Prostate gland (tissue), 2 donors: ENCODE measurements around the gene CCDC195. TPM values are rescaled to one million over a fixed set of nuclear protein-coding genes. Genes with fewer than 3 reads are reported as not detected.

Experiments used
- DNase-seq: peaks from one replicate; pipeline ENCODE4 v3.0.0-alpha.2; 2019; ENCODE audit warnings: low spot score
- H3K27ac ChIP-seq, 2 donors: fragments of 200-600 bp; sonication (generic); 2 replicates each; pipeline ENCODE4 v1.5.1; 2017 to 2019
- H3K27me3 ChIP-seq: fragments of 200-600 bp; sonication (generic); replicated peaks from 2 replicates; pipeline ENCODE4 v1.5.1; 2019; ENCODE audit not compliant: insufficient read depth
- H3K36me3 ChIP-seq, 2 donors: fragments of 200-600 bp; sonication (generic); 1 replicate in 1 of 2; 2 replicates in 1 of 2; pipeline versions ENCODE4 v1.5.1 to v1.8.1; 2017 to 2019
- H3K4me1 ChIP-seq: fragments of 200-600 bp; sonication (generic); replicated peaks from 2 replicates; pipeline ENCODE4 v1.5.1; 2019
- H3K4me3 ChIP-seq, 2 donors: fragments of 200-600 bp; sonication (generic); 2 replicates each; pipeline ENCODE4 v1.5.1; 2017 to 2019
- H3K9me3 ChIP-seq: fragments of 200-600 bp; sonication (generic); 2 replicates; pipeline ENCODE4 v1.5.1; 2017
- POLR2A ChIP-seq: fragments of 450-650 bp; IDR thresholded peaks from one replicate; pipeline ENCODE4 v1.6.1; 2016; ENCODE audit warnings: antibody characterized with exemption, mild to moderate bottlenecking
- POLR2AphosphoS5 ChIP-seq: sonication (generic); formaldehyde crosslinking; IDR thresholded peaks from one replicate; pipeline ENCODE4 v1.6.1; 2017; ENCODE audit warnings: antibody characterized with exemption
- WGBS: methylation state at CpG from one replicate; pipeline ENCODE4 v1.1.5; 2018; 5-methylcytosine and 5-hydroxymethylcytosine counted together
- intact Hi-C: fragments of 100-400 bp; cut with DNase I; formaldehyde crosslinking; loops from one replicate; pipeline ENCODE4 v1.14.2; 2022
- total RNA-seq, 2 donors: library from RNA; depleted of rRNA; stranded (reverse); fragments of >200 nt; gene quantifications; one replicate each; pipeline ENCODE4 v1.1.0, GENCODE V29; 2016
- TF ChIP-seq, protein P1 (sequence below), 4 experiments: fragments of 200-600 bp in 2 of 4; fragments of 450-650 bp in 2 of 4; sonication (generic) in 2 of 4; IDR thresholded peaks; 1 replicate in 3 of 4; 2 replicates in 1 of 4; pipeline ENCODE4 v1.5.1; 2016 to 2019; ENCODE audit warnings: antibody characterized with exemption in 4 of 4, mild to moderate bottlenecking in 2 of 4, moderate library complexity in 2 of 4

The CCDC195 gene
- total RNA-seq, 2 donors from 2014 or later = not detected

DNA sequence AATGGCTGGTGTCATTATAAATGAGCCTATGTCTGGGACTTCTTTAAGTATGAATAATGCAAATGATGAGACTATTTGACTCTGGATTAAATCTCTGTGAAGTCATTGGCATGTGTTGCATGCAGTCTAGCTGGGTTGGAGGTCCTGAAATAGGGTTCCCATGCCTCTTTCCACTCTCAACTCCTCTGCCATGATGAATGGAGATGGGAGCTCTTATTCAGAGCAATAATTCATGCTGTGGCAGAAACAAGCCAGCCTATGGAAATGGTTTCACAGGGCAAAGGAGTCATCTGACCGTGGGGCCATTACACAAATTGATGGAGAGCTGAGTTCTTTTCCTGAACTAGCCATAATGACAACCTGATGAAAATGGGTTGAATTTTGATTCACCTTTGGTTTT, 15.5 kb upstream of the CCDC195 start:
- no peak for DNase-seq
- Histone ChIP-seq H3K4me1 (no peaks in the 10 kb centered on the region), H3K36me3 (no peaks in the 10 kb centered on the region), H3K9me3 (no peaks in the 10 kb centered on the region), H3K4me3 (no peak overlapping the region), H3K27ac (no peak overlapping the region), H3K27me3 (no peaks in the 10 kb centered on the region)
- intact Hi-C loops = no loop called here
- TF ChIP-seq, protein P1, sequence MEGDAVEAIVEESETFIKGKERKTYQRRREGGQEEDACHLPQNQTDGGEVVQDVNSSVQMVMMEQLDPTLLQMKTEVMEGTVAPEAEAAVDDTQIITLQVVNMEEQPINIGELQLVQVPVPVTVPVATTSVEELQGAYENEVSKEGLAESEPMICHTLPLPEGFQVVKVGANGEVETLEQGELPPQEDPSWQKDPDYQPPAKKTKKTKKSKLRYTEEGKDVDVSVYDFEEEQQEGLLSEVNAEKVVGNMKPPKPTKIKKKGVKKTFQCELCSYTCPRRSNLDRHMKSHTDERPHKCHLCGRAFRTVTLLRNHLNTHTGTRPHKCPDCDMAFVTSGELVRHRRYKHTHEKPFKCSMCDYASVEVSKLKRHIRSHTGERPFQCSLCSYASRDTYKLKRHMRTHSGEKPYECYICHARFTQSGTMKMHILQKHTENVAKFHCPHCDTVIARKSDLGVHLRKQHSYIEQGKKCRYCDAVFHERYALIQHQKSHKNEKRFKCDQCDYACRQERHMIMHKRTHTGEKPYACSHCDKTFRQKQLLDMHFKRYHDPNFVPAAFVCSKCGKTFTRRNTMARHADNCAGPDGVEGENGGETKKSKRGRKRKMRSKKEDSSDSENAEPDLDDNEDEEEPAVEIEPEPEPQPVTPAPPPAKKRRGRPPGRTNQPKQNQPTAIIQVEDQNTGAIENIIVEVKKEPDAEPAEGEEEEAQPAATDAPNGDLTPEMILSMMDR (IDR thresholded peaks at IDR 0.05) = no peak
- TF ChIP-seq POLR2A = no peak
- TF ChIP-seq POLR2AphosphoS5 = no peak
- 68% methylated on average over 1 of the region's 1 CpG for WGBS

DNA sequence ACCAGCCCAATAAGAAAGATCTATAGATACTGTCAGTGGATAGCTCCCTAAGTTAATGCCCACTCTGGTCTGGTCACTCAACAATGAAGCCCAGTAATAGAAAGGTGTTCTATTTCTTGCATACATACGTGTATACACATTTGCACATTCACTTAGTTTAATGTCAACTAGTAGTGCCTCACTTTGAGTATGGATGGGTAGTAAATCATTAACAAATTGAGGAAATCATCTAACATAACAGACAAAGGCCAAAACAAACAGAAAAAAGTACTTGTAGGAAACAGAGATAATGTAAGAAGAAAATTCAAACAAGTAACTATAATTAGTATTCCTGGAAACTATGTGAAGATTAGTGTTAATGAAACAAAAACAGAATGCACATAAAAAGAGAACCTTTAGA, 13.3 kb upstream of the CCDC195 start:
- WGBS = 81% methylated on average over 1 of the region's 1 CpG
- TF ChIP-seq, protein P1 (IDR thresholded peaks at IDR 0.05) = no peak
- no peak for TF ChIP-seq POLR2A
- no peak for TF ChIP-seq POLR2AphosphoS5
- no peaks in the 10 kb centered on the region for H3K4me1 ChIP-seq
- no peaks in the 10 kb centered on the region for H3K36me3 ChIP-seq
- no peak overlapping the region for H3K4me3 ChIP-seq
- no peak for DNase-seq
- no peaks in the 10 kb centered on the region for H3K27me3 ChIP-seq
- H3K9me3 ChIP-seq = no peaks in the 10 kb centered on the region
- H3K27ac ChIP-seq = no peak overlapping the region
- intact Hi-C loops = no loop called here

DNA sequence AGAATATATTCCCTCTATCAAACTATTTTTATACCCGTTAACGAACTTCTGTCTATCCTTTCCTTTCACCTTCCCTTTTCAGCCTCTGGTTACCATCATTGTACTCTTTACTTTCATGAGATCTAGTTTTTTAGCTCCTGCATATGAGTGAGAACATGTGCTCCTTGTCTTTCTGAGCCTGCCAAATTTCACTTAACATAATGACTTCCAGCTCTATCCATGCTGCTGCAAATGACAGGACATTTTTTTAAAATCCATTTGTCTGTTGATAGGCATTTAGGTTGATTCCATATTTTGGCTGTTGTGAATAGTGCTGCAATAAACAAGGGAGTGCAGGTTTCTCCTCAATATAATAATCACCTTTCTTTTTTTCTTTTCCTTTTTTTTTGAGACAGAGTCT, 8.2 kb upstream of the CCDC195 start:
- DNase-seq = no peak
- Histone ChIP-seq H3K4me3 (no peak overlapping the region), H3K4me1 (no peaks in the 10 kb centered on the region), H3K9me3 (no peaks in the 10 kb centered on the region), H3K27ac (no peak overlapping the region), H3K36me3 (no peaks in the 10 kb centered on the region), H3K27me3 (no peaks in the 10 kb centered on the region)
- WGBS = 98% methylated on average over 2 of the region's 2 CpGs
- intact Hi-C loops = no loop called here
- TF ChIP-seq POLR2AphosphoS5 (no peak), POLR2A (no peak)
- TF ChIP-seq, protein P1 (IDR thresholded peaks at IDR 0.05) = no peak

DNA sequence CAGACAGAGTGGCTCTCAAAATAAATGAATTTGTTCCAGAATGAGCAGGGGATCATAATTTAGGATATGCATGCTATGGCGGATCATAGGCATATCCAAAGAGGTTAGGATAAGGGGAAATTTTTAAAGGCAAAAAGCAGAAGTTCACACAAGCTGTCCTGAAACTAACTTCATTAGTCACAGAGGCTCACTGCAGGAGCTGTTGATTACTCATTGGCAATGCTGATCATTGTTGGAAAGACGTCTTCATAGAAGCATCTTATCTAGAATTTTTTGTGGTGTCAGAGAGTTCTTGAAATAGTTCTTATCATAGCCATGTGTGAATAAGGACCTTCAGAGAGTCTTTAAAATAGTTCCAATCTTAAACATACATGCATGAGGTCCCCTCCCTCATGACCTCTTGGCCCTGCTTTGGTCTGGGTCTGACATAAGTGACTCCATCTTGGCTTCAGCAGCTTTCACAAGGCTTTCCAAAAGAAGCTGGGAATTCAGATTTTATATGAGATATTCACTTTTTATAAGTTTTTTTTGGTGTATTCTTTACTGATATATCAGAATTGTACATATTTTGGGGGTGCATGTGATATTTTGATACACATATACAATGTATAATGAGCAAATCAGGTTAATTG, 7.5 kb upstream of the CCDC195 start:
- Histone ChIP-seq H3K27ac (no peak overlapping the region), H3K36me3 (no peaks in the 10 kb centered on the region), H3K4me1 (no peaks in the 10 kb centered on the region), H3K9me3 (no peaks in the 10 kb centered on the region), H3K27me3 (no peaks in the 10 kb centered on the region), H3K4me3 (no peak overlapping the region)
- intact Hi-C loops = no loop called here
- DNase-seq = no peak
- WGBS = 78% methylated on average over 2 of the region's 2 CpGs
- TF ChIP-seq POLR2AphosphoS5 (no peak), POLR2A (no peak)
- TF ChIP-seq, protein P1 (IDR thresholded peaks at IDR 0.05) = no peak

DNA sequence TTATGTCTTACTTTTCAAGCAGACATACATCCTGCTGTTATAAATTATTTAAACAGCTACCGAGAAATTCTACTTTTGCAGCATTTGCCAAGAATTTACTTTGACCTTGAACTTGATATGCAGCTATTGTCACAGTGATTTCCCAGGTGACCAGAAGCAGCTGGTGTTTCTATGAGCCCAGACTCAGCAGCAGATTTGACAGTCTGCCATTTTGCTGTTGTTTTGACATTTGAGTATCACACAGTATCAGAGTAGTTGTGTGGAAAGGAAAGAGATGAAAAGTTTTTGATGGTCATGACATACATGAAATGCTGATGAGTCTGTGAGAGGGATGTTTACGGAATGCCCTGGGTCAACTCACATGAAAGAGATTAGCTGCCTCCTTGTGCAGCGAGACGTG, 6.6 kb upstream of the CCDC195 start:
- H3K36me3 ChIP-seq = no peaks in the 10 kb centered on the region
- intact Hi-C loops = no loop called here
- H3K27ac ChIP-seq = no peak overlapping the region
- no peaks in the 10 kb centered on the region for H3K27me3 ChIP-seq
- DNase-seq = no peak
- whole genome bisulfite sequencing = 67% methylated on average over 4 of the region's 4 CpGs
- H3K4me3 ChIP-seq = no peak overlapping the region
- TF ChIP-seq POLR2A (no peak), POLR2AphosphoS5 (no peak)
- TF ChIP-seq, protein P1 (IDR thresholded peaks at IDR 0.05) = no peak
- H3K4me1 ChIP-seq = no peaks in the 10 kb centered on the region
- H3K9me3 ChIP-seq = no peaks in the 10 kb centered on the region
